HG02798 (cell line): Measurements from ENCODE around the gene RPL10A.

Experiments used
- ATAC-seq: cut with Tn5 transposase; IDR thresholded peaks from one replicate; pipeline ENCODE4 v1.9.1; 2021; ENCODE audit warnings: mild to moderate bottlenecking; ENCODE audit not compliant: unreplicated experiment, poor library complexity

Gene RPL10A

DNA sequence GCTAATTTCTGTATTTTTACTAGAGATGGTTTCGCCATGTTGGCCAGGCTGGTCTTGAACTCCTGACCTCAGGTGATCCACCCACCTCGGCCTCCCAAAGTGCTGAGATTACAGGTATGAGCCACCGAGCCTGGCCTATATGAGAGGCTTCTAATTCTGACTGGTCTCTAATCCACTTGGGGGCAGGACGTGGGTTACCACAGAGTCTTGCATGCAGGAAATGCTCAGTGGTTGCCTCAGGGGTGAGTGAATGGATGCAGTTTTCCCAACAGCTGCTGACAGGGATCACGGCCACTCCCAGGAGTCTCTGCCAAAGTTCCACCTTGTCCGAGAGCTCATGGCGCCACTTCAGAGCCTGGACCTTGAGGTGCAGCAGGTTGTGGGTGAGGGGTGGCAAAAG lies 22.5 kb upstream of the RPL10A start:
- no peak for ATAC-seq

DNA sequence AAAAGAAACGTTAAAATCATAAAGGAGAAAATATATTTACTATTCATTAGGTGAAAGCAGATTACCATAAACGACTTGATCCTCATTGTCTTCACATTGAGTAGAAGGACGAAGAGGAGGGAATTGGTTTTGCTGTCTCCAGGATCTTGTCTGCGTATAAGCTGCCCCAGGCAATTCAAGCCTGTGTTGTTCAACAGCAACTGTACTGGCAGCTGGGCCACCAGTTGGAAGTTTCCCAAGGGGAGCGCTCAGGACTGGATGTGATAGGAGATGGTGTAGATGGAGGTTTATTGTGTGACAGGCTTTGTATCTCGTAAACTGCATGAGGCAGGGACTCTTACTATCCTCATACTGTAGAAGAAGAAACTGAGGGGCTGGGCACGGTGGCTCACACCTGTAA lies 20.0 kb upstream of the RPL10A start:
- ATAC-seq, result no peak

DNA sequence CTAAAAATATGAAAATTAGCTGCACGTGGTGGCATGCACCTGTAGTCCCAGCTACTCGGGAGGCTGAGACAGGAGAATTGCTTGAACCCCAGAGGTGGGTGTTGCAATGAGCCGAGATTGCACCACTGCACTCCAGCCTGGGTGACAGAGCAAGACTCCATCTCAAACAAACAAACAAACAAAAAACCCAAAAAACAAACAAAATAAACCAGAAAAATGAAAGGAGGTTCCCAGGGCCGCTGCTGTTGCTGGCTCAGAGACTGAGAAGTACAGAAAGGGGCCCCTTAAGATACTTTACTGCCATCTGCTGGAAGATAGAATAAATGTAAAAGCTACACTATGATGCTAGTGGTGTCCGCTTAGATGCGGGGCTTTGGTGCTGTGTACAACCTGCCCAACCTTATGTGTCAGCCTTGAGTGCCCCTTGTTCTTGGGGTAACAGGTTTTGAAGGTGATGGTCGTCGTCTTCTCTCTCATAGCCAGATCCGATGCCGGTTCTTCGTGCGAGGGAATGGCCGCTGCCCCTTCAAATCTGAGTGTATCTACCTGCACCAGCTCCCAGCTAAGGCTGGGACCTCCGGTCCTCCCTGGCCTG lies 18.8 kb upstream of the RPL10A start:
- ATAC-seq, result no peak

DNA sequence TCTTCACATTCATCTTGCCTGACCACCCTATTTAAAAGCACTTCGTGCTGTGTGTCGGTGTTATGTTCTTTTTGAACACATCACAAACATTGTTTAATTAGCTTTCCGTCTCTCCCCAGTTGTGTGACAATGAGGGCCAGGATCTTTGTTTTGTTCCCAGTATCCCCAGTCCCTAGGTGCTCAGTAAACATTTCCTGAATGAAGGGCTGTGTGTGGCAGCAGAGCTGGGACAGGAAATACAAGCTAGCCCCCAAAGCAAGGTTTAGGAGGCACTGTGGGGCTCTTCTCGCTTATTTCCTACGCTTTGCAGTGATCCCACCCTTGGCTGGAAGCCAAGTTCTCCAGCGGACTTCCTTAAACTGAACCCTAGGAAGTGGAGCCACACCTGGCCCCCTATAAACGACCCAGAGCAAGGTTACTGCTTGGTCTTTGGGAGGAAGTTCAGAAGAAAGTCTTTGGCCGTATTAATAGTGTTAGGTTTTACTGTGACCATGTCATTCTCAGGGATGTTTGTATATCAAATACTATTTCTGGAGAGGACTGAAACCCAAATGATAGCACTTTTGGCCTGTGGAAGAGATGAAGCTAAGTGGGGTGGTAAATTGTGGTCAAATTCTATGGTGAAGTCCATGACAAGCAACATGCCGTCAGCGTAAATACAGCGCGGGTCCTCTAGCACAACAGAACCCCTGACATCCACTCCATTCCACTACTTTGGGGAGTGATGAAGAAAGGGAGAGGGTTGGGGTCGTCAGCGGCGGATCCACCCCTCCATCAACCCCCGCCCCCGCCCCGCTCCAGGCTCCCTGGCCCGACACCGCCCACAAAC lies 16.6 kb upstream of the RPL10A start:
- no peak for ATAC-seq

DNA sequence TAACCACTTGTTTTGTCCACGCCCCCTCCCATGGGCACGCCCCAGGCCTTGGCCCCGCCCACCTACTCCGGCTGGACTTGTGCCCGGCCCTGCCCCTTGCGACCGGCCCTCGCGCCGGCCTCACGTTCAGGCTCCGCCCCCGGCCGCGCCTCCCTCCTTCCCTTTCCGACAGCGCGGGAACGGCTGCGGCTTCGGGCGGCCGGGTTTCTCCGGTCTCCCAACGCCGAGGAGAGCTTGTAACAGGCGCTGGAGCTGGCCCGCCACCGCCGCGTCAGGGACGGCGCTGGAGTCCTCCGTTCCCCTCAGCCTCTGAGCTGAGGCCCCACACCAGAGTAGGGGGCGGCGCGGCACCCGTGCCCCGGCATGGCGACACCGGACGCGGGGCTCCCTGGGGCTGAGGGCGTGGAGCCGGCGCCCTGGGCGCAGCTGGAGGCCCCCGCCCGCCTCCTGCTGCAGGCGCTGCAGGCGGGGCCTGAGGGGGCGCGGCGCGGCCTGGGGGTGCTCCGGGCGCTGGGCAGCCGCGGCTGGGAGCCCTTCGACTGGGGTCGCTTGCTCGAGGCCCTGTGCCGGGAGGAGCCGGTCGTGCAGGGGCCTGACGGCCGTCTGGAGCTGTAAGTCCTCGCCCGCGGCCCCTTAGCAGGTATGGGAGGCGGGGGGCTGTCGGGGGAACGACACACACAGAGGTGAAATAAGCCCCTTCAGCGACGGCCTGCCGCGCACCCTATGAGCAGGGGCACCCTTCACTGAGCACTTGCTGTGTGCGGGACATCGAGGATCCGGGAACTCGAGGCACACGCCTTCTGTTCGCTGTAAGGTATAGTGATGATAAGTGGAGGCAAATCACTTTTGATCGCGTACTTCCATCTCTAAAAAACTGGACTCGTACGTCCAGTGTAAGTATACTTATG lies 15.8 kb upstream of the RPL10A start, which contains the start of gene FANCE:
Gene FANCE, plus strand, starts transcription at position 156 of the 908 bp plus-strand sequence. Its CDS starts 208 bp downstream, at position 364.
- ATAC-seq, result peak; percentile 96

DNA sequence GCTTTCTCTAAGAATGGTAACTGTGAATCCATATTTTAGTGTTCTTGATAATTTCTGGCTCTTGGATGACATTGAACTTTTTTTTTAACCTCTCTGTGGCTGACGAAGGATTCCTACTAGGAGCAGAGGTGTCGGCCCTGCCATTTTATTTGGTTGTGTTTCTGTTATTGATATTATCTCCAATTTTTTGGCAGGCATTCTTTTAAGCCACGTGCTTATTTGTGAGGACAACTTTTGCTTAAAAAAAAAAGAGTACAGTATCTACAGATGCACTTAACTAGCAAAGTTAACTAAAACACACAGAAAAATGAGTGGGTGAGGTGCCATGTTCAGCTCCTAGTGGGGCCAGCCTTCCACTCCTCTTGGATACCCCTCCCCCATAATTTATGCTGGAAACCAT lies 15.0 kb upstream of the RPL10A start:
- ATAC-seq, result no peak

DNA sequence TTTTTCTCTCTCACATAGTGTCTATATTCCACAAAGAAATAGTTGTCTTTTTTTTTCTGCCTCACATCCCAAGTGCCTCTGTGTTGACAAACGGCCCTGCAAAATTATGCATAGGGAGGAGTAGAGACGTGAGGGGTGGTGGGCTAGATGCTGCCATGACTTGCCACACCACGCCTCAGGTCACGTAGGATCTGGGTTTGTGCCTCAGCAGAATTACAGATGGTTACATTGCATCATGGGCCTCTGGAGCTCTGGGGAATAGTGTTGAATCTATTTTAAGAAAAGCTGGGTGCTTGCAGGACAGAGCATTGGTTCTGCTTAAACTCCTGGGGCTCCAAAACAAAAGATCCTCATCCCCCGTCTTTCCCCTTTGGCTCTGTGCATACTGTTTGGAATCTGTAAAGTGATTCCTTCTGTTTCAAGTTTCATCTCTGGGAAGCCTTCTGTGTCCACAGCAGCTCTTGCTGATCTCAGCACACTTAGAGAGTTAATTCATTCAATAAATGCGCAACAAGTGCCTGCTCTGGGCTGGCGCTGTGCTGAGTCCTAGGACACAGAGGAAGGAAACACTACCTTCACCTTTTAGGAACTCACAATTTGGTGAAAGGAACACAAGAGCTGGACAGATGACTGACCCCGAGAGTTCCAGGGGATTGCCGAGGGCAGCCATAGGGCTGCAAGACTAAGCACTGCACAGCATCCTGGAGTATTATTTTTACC lies 13.7 kb upstream of the RPL10A start:
- no peak for ATAC-seq

DNA sequence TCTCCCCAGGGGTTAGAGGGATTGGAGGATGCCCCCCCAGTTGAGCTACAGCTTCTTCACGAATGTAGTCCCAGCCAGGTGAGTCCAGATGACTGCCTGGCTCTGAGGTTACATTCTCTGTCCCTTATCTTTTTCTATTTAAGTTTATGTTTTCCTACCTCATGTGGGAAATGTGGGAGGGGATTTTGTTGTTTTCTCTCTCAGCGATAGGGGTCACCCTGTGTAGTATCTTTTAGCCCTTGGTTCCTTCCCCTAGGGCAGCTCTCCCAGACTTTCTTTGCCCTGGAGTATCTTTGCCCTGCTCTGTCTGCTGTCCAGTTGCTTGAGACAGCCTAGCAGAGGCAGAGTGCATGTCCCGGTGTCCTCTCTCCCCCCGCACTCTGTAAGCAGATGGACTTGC lies 10.3 kb upstream of the RPL10A start:
- ATAC-seq, result no peak

DNA sequence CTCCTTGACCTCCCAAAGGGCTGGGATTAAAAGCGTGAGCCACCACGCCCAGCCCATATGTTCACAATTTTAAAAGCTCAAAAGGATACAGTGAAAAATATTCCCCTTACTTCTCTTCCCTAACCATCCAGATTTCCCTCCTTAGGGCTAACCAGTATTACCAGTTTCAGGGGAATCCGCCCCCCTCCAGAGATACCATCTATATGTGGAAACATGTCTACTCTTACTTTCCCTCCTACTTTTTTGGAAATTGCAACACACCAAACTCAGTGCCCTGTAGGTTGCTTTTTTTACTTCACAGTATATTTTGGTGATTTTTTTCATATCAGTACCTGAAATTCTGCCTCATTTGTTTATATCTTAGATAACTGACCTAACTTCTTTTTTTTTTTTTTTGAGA lies 6.9 kb upstream of the RPL10A start:
- ATAC-seq, result no peak

DNA sequence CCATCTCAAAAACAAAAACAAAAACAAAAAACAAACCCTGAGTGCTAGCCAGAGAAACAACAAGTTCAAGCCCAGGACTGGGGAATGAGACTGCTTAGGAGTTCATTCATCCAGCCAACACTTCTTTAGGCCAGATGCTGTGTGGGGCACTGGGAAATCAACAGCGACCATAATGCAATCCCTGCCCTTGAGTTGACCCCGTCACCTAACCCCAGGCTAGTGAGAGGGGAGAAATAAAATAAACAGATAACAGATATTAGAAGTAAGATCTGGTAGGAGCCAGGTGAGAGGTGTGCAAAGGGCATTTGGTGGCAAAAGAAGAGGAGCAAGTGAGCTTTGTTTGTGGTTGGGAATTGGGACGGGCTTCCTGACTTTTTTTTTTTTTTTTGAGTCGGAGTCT lies 4.9 kb upstream of the RPL10A start:
- no peak for ATAC-seq

DNA sequence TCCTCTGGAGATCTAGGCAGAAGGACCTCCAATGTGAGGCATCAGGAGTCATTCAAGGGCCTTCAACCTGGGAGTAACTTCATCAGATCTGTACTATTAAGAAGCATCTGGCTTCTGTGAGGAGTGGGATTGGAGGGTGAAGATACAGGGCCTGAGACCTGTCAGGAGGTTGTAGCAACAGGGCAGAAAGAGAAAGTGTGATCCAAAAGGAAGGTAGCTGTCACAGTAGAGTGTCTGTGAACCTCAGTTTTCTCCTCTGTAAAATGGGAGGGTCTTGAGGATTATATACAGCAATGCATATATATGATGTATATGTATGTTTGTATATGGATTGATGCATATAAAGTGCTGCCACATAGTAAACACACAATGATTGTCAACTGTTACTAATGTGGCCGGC lies 2.6 kb upstream of the RPL10A start:
- ATAC-seq, result no peak

DNA sequence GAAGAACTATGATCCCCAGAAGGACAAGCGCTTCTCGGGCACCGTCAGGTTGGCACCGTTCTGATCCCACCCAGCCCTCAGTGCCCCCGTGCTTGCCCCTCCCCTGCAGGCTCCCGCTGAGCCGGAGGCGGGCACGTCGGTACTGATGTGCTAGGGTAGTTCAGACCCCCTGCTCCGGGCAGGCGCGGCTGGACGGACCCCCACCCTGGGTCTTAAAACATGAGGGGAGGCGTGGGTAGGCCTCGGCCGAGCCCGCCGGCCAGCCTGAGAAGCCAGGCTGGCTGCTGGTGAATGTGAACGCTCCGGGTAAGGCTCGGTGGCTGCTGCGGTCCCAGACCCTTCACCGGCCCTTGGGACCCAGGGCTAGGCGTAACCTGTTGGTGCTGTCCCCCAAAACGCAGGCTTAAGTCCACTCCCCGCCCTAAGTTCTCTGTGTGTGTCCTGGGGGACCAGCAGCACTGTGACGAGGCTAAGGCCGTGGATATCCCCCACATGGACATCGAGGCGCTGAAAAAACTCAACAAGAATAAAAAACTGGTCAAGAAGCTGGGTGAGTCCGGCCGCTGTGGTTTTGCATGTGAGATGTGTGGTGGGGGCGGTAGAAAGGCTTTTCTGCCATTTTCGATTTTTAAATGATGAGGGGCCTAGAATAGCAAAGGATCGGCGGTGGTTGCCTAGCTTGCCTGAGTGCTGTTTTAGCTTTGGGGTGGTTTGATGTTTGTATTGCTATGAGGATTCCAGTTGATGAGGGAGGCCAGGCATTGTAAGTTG lies 964 bp downstream of the RPL10A start:
- ATAC-seq, result no peak

DNA sequence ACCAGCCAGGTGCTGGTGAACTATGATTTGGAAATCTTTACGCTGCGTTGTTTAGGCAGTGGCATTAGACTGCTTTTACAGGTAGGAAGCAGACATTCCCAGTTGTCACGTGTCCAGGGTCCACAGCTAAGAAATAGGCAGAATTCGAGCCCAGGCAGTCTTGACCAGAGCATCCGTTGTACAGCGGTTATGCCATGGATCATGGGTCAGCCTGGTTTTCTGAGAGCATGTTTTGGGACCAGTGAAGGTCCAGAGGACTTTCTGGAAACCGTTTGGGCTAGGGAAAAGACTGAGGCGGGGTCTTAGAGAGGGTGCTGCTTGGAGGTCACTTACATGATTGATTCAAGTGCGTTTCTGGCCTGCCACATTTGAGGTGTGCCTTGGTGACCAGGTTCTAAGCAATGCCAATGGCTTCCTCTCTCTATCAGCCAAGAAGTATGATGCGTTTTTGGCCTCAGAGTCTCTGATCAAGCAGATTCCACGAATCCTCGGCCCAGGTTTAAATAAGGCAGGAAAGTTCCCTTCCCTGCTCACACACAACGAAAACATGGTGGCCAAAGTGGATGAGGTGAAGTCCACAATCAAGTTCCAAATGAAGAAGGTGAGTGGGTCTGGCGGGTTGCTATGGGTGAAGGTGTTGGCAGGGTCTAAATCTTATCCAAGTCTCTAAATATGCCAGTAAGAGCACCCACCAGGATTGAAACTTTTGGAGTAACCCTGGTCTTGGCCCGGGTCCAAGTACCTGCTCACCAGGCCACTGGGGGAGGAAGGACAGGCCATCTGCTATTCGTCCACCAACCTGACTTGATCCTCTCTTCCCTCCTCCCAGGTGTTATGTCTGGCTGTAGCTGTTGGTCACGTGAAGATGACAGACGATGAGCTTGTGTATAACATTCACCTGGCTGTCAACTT lies 1.8 kb downstream of the RPL10A start:
- no peak for ATAC-seq

DNA sequence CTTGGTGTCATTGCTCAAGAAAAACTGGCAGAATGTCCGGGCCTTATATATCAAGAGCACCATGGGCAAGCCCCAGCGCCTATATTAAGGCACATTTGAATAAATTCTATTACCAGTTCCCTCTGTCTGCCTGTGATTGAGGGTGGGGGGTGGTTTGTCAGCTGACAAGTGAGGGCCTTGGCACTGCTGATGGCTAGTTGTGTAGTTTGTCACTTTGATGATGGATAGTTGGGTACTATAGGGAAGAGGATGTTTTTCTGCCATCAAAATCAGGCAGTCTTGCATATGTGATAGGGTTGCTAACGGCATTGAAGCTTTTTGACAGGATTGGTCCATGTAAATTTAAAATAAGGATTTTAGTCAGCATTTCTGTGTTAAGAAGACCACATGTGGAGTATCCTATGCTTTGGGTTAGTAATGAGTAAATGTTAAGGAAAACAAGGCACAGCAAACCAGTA lies 2.5 kb downstream of the RPL10A start:
- no peak for ATAC-seq

DNA sequence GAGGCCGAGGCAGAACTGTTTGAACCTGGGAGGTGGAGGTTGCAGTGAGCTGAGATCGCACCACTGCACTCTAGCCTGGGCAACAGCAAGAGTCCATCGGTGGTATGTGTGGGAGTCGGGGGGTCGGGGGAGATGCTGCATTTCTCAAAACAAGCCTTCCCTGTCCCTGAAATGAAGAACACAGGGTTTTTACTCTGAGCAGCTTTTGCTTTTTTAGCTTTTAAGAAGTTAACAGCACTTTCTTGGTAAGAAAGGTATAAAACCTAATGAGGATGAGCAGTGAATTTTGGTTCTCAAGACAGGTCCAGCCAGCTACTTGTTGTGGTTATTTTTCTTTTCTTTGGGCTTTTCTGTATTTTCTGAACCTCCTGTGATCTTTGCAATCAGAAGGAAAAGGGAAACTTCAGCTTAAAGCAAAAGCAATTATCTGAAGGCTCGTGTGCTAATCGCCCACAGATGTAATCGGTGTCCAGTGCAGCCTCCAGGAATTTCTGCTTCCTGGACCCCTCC lies 3.7 kb downstream of the RPL10A start:
- ATAC-seq, result no peak

DNA sequence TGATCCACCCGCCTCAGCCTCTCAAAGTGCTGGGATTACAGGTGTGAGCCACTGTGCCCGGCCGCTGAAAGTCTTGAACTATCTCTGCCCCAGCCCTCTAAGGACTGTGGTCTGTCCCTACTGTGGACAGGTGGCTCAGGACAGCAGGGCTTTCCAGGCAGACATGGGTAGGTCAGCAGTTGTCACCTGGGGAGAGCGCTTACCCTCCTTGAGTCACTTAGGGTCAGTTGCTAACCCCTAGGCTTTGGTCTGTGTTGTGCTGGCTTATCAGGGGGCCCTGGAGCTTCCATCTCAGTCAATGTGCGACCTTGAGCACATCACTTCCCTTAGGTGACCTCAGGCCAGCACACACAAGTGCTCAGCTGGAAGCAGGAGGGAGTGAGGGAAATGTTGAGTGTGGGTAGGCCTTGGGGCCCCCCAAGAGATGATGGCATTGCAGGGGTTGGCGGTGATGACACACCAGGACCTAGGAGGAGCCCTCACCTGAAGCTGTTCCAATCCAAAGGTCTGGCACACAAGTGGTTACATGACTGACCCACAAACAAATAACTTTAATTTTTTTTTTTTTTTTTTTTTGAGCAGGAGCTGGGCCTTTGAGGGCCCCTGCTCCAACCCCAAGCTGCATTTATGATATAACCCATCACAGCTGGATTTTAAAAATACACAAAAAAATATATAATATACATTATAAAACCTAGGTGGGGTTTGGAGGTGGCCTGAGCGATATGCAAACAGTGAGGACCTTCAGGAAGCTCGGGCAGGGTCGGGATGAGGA lies 5.1 kb downstream of the RPL10A start:
- ATAC-seq, result no peak

DNA sequence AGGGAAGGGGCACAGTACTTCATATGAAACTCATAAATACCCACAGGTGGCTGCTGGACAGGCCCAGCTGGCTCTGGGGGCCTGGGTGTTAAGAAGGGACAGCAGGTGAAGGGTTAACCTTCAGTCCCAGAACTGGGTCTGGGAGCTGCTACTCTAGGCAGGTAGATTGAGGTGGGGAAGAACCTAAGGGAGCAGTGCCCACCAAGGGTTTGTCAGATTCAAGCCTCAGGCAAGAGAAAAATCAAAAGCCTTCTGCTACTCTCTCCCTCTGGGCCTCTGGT lies 5.6 kb downstream of the RPL10A start:
- ATAC-seq, result no peak
